Stimulated activated CD8-positive, alpha-beta memory T cell treated with anti-CD3 and anti-CD28 coated beads, Interleukin-4, amount 100 ng/mL, for 24 hours (primary cell): ENCODE data around the gene FNDC3A.
"Not testable (repeated sequence)": the region's sequence is repeated elsewhere in the genome, so short reads cannot be mapped to it uniquely, and the experiment has no call there.

Experiments
- DNase-seq: peaks from one replicate; pipeline ENCODE4 v3.0.0-alpha.2; 2020; ENCODE audit warnings: low read depth

Gene FNDC3A

GRCh38 chr13:49097374-49097773 is 121.7 kb downstream of the FNDC3A start:
- no peak for DNase-seq

- DNase-seq: no peak
These were observed 122.5 kb downstream of the FNDC3A start for GRCh38 chr13:49098198-49098597.

GRCh38 chr13:49098771-49099512 is 123.2 kb downstream of the FNDC3A start:
- DNase-seq: no peak

GRCh38 chr13:49099513-49099877 is 123.8 kb downstream of the FNDC3A start:
- no peak for DNase-seq

GRCh38 chr13:49100637-49101570 is 125.2 kb downstream of the FNDC3A start:
- no peak for DNase-seq

- no peak for DNase-seq
These were observed 132.5 kb downstream of the FNDC3A start for GRCh38 chr13:49108196-49108595.

GRCh38 chr13:49110122-49110912 is 134.6 kb downstream of the FNDC3A start:
- peak; percentile 57 for DNase-seq

- DNase-seq: no peak
These were observed 135.1 kb downstream of the FNDC3A start for GRCh38 chr13:49110913-49111170.

- no peak for DNase-seq
These were observed 137.2 kb downstream of the FNDC3A start for GRCh38 chr13:49112782-49113525.

GRCh38 chr13:49113526-49114286 is 138.0 kb downstream of the FNDC3A start:
- DNase-seq: no peak

GRCh38 chr13:49116873-49117272 is 141.2 kb downstream of the FNDC3A start:
- DNase-seq: no peak

GRCh38 chr13:49118455-49118854 is 142.7 kb downstream of the FNDC3A start:
- not testable (repeated sequence) for DNase-seq

- DNase-seq: no peak
These were observed 149.1 kb downstream of the FNDC3A start for GRCh38 chr13:49124693-49125304.

GRCh38 chr13:49125964-49126524 is 150.3 kb downstream of the FNDC3A start:
- no peak for DNase-seq

GRCh38 chr13:49132479-49133002 is 156.8 kb downstream of the FNDC3A start:
- no peak for DNase-seq

GRCh38 chr13:49134305-49134704 is 158.6 kb downstream of the FNDC3A start:
- DNase-seq: no peak

GRCh38 chr13:49137138-49137643 is 161.5 kb downstream of the FNDC3A start:
- not testable (repeated sequence) for DNase-seq

GRCh38 chr13:49140910-49141611 is 165.3 kb downstream of the FNDC3A start:
- DNase-seq: no peak

- DNase-seq: no peak
These were observed 171.2 kb downstream of the FNDC3A start for GRCh38 chr13:49146950-49147355.
